HG02763 (cell line): Measurements from ENCODE around the gene SENP2.
"Not testable (repeated sequence)": the region's sequence is repeated elsewhere in the genome, so short reads cannot be mapped to it uniquely, and the experiment has no call there.

ENCODE experiments used
- ATAC-seq: cut with Tn5 transposase; IDR thresholded peaks from one replicate; pipeline ENCODE4 v1.9.1; 2021; ENCODE audit warnings: mild to moderate bottlenecking, moderate library complexity; ENCODE audit not compliant: unreplicated experiment

SENP2 gene

GRCh38 chr3:185647134-185647879 lies 61.2 kb downstream of the SENP2 start:
- ATAC-seq: no peak

- ATAC-seq: no peak
Observed at GRCh38 chr3:185647880-185648210, 61.8 kb downstream of the SENP2 start.

GRCh38 chr3:185648396-185648795 lies 62.3 kb downstream of the SENP2 start:
- no peak for ATAC-seq

GRCh38 chr3:185649414-185649813 lies 63.3 kb downstream of the SENP2 start:
- ATAC-seq: no peak

GRCh38 chr3:185651971-185652370 lies 65.9 kb downstream of the SENP2 start:
- no peak for ATAC-seq

- ATAC-seq: no peak
Observed at GRCh38 chr3:185653949-185654757, 68.1 kb downstream of the SENP2 start.

GRCh38 chr3:185654758-185655145 lies 68.7 kb downstream of the SENP2 start:
- no peak for ATAC-seq

- no peak for ATAC-seq
Observed at GRCh38 chr3:185655426-185656320, 69.6 kb downstream of the SENP2 start.

GRCh38 chr3:185656321-185656840 lies 70.3 kb downstream of the SENP2 start:
- ATAC-seq: no peak

- ATAC-seq: no peak
Observed at GRCh38 chr3:185657211-185657610, 71.1 kb downstream of the SENP2 start.

- ATAC-seq: no peak
Observed at GRCh38 chr3:185657691-185658503, 71.8 kb downstream of the SENP2 start.

GRCh38 chr3:185658504-185658912 lies 72.4 kb downstream of the SENP2 start:
- ATAC-seq: no peak

GRCh38 chr3:185658943-185659342 lies 72.8 kb downstream of the SENP2 start:
- ATAC-seq: no peak

- ATAC-seq: no peak
Observed at GRCh38 chr3:185659942-185660921, 74.1 kb downstream of the SENP2 start.

- ATAC-seq: not testable (repeated sequence)
Observed at GRCh38 chr3:185661296-185661695, 75.2 kb downstream of the SENP2 start.

GRCh38 chr3:185661772-185662171 lies 75.7 kb downstream of the SENP2 start:
- ATAC-seq: no peak

GRCh38 chr3:185663929-185664328 lies 77.8 kb downstream of the SENP2 start:
- ATAC-seq: no peak

GRCh38 chr3:185667574-185667973 lies 81.5 kb downstream of the SENP2 start:
- no peak for ATAC-seq
